ENCODE data around the gene MYO16. TPM values are rescaled to one million over a fixed set of nuclear protein-coding genes. Genes with fewer than 3 reads are reported as not detected.

The MYO16 gene
- total RNA-seq, 1 experiment from 2014 or later = not detected

DNA sequence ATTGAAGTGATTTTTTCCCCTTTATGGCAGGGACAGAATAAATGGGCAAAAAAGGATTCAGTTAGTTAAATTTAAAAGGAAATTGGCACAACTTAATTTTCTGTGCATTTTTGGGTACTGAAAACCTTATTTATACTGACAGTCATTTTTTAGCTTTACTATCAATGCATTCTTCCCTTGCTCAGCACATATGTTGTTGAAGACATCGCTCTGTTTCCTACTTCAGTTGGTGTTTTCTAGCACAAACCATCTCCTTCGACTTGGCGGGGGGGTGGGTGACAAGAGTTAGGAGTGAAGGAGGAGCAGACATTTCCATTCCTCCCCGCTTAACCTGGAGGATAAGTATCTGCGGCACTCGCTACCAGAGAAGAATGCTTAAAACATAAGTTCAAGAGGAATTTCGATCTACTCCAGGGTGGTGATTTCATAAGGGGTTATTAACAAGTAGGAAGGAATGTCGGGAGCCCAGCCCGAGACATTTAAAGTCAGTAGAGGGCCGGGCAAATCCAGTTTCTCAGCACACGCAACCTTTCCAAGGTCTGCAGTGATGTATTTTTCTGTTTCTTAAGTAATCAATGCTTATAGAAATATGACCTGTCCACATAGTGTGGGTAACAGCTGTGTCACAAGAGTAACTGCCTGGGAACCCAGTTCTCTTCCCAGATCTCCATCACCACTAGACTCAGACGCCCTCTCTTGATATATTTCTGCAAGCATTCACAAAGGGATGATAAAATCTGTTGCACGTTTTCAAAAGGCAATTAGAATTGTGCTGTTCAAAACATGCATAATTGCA lies 525.8 kb downstream of the MYO16 start:
- no peaks in the 10 kb centered on the region for H3K79me1 ChIP-seq (ENCODE audit: insufficient read depth, low read depth, low read length, poor library complexity, severe bottlenecking)
- H2BK5ac ChIP-seq (ENCODE audit: insufficient read length, low read length) = no peak overlapping the region
- no peaks in the 10 kb centered on the region for H3K23me2 ChIP-seq (ENCODE audit: insufficient read length, low read depth, low read length, poor library complexity, severe bottlenecking)
- peaks cover 45 to 58% of the 10 kb centered on the region in 2 experiments for H3K4me1 Mint-ChIP-seq
- no peak overlapping the region for H2AK5ac ChIP-seq (ENCODE audit: insufficient read length, low read length)
- H2BK120ac ChIP-seq (ENCODE audit: low read depth, low read length, poor library complexity, severe bottlenecking) = no peak overlapping the region
- no peak overlapping the region for H3K4ac ChIP-seq (ENCODE audit: low read depth, low read length)
- H3K79me2 ChIP-seq (ENCODE audit: insufficient read depth, low read length) = no peaks in the 10 kb centered on the region
- no peak for DNase-seq
- H2BK12ac ChIP-seq (ENCODE audit: insufficient read length, low read depth, low read length) = no peak overlapping the region
- H2AFZ ChIP-seq (ENCODE audit: low read length) = no peak overlapping the region
- no peak overlapping the region for H2BK20ac ChIP-seq (ENCODE audit: low read depth, low read length, poor library complexity, severe bottlenecking)
- H2BK15ac ChIP-seq (ENCODE audit: low read depth, low read length) = no peak overlapping the region
- TF ChIP-seq, protein P1, sequence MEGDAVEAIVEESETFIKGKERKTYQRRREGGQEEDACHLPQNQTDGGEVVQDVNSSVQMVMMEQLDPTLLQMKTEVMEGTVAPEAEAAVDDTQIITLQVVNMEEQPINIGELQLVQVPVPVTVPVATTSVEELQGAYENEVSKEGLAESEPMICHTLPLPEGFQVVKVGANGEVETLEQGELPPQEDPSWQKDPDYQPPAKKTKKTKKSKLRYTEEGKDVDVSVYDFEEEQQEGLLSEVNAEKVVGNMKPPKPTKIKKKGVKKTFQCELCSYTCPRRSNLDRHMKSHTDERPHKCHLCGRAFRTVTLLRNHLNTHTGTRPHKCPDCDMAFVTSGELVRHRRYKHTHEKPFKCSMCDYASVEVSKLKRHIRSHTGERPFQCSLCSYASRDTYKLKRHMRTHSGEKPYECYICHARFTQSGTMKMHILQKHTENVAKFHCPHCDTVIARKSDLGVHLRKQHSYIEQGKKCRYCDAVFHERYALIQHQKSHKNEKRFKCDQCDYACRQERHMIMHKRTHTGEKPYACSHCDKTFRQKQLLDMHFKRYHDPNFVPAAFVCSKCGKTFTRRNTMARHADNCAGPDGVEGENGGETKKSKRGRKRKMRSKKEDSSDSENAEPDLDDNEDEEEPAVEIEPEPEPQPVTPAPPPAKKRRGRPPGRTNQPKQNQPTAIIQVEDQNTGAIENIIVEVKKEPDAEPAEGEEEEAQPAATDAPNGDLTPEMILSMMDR (conservative IDR thresholded peaks at IDR 0.05) = no peak
- no peak overlapping the region for H3K27ac ChIP-seq (ENCODE audit: insufficient read length, low read depth, low read length)
- H3K9me3 Mint-ChIP-seq = no peaks in the 10 kb centered on the region
- H4K5ac ChIP-seq (ENCODE audit: insufficient read length, low read depth, low read length) = no peak overlapping the region
- no peaks in the 10 kb centered on the region; the same call in 1 of the 2 replicates for H3K27me3 Mint-ChIP-seq (ENCODE audit: low read depth)
- no peak overlapping the region for H3K18ac ChIP-seq (ENCODE audit: insufficient read length, low read depth, low read length)
- no peak overlapping the region for H3K23ac ChIP-seq (ENCODE audit: insufficient read length, low read depth, low read length)
- no peak overlapping the region for H3K4me3 Mint-ChIP-seq
- H3K36me3 Mint-ChIP-seq (ENCODE audit: insufficient read depth in 1 of 3, low read depth in 3 of 3) = no peaks in the 10 kb centered on the region; a peak in 1 of 7 replicates
- H3K9me3 ChIP-seq (ENCODE audit: control insufficient read depth, low read depth, low read length) = no peaks in the 10 kb centered on the region
- no peak overlapping the region for H4K91ac ChIP-seq (ENCODE audit: insufficient read length, low read depth, low read length)
- no CpG with 5 or more reads among the region's 13 CpGs for WGBS (ENCODE audit: extremely low coverage, insufficient read length, low lambda C conversion rate)
- H3K9ac ChIP-seq (ENCODE audit: extremely low read depth, insufficient read length, low read length) = no peak overlapping the region
- H3K27ac Mint-ChIP-seq = no peak overlapping the region
- H4K8ac ChIP-seq (replicated peaks; ENCODE audit: insufficient read length, low read depth, low read length) = no peak overlapping the region
- H3K27me3 ChIP-seq (ENCODE audit: insufficient read depth, low read length) = no peaks in the 10 kb centered on the region
- no peaks in the 10 kb centered on the region for H3K4me1 ChIP-seq (ENCODE audit: insufficient read depth, low read length)
- no peak overlapping the region for H3K56ac ChIP-seq (ENCODE audit: insufficient read length, low read depth, low read length)
- H3T11ph ChIP-seq (ENCODE audit: low read length) = no peak overlapping the region
- H4K20me1 ChIP-seq (ENCODE audit: control insufficient read depth, insufficient read depth, insufficient read length) = no peaks in the 10 kb centered on the region
- H3K14ac ChIP-seq (ENCODE audit: insufficient read depth, low read length) = no peak overlapping the region
- no peak overlapping the region for H3K4me2 ChIP-seq (ENCODE audit: insufficient read depth, insufficient read length, low read length)
